Fibroblast of lung (primary cell): ENCODE results near the gene KCNE5.
"Not testable (repeated sequence)": the region's sequence is repeated elsewhere in the genome, so short reads cannot be mapped to it uniquely, and the experiment has no call there.

Experiments used
- EZH2 ChIP-seq: IDR thresholded peaks from 2 replicates; pipeline ENCODE4 v1.5.1; 2012; ENCODE audit warnings: low read length, control low read depth, mild to moderate bottlenecking; ENCODE audit errors: missing control alignments
- TF ChIP-seq, protein P1 (sequence below), 2 donors: IDR thresholded peaks in 1 of 2; conservative IDR thresholded peaks in 1 of 2; 1 replicate in 1 of 2; 2 replicates in 1 of 2; pipeline ENCODE4 v1.5.1; 2011 to 2012; ENCODE audit warnings: low read length in 2 of 2, control low read depth in 1 of 2, inconsistent platforms in 1 of 2, low read depth in 1 of 2, mild to moderate bottlenecking in 1 of 2

DNA sequence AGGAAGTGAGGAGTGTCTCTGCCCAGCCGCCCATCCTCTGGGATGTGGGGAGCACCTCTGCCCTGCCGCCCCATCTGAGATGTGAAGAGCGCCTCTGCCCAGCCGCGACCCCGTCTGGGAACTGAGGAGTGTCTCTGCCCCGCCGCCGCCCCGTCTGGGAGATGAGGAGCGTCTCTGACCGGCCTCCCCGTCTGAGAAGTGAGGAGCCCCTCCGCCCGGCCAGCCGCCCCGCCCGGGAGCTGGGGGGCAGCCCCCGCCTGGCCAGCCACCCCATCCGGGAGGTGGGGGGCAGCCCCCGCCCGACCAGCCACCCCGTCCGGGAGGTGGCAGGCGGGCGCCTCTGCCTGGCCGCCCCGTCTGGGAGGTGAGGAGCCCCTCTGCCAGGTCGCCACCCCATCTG, 46.2 kb upstream of the KCNE5 start:
- TF ChIP-seq, protein P1, sequence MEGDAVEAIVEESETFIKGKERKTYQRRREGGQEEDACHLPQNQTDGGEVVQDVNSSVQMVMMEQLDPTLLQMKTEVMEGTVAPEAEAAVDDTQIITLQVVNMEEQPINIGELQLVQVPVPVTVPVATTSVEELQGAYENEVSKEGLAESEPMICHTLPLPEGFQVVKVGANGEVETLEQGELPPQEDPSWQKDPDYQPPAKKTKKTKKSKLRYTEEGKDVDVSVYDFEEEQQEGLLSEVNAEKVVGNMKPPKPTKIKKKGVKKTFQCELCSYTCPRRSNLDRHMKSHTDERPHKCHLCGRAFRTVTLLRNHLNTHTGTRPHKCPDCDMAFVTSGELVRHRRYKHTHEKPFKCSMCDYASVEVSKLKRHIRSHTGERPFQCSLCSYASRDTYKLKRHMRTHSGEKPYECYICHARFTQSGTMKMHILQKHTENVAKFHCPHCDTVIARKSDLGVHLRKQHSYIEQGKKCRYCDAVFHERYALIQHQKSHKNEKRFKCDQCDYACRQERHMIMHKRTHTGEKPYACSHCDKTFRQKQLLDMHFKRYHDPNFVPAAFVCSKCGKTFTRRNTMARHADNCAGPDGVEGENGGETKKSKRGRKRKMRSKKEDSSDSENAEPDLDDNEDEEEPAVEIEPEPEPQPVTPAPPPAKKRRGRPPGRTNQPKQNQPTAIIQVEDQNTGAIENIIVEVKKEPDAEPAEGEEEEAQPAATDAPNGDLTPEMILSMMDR (conservative IDR thresholded peaks at IDR 0.05 in 1 of 2, IDR thresholded peaks at IDR 0.05 in 1 of 2; ENCODE audit: low read depth in 1 of 2, low read length in 2 of 2): not testable (repeated sequence)
- TF ChIP-seq EZH2: not testable (repeated sequence)
